GM21360 (cell line): ENCODE data around the gene PANK4.
"Not testable (repeated sequence)": the region's sequence is repeated elsewhere in the genome, so short reads cannot be mapped to it uniquely, and the experiment has no call there.

Experiments
- ATAC-seq: cut with Tn5 transposase; IDR thresholded peaks from one replicate; pipeline ENCODE4 v1.9.1; 2021; ENCODE audit warnings: mild to moderate bottlenecking, moderate library complexity; ENCODE audit not compliant: unreplicated experiment

PANK4 gene

DNA sequence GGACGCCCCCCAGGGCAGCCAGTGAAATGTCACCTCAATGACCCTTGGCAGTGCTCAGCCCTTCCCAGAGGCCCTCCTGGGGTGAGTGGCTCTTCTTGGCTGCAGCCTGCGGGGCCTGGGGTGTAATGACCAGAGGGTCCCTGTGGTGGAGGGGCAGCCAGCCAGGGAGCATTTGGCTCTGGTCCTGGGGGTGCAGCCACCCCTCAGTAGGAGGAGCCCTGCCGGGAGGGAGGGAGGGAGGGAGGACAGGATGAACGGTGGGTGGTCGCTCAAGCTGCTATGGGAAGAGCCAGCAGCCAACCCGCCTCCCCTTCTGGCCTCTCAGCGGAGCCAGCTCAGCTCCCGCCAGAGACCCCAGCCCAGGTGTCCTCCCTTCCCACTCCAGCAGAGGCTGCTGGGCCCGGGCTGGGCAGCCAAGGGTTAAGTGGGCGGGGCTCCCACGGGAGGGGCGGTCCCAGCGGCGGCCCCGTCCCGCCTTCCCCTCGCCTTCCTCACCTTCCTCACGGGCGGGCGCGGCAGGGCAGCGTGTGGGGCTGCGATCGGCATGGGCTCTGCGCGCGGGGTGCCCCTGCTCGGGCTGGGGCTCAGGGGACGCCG is 59.3 kb downstream of the PANK4 start:
- no peak for ATAC-seq

GRCh38 chr1:2466270-2466665 is 60.1 kb downstream of the PANK4 start:
- ATAC-seq, result no peak

GRCh38 chr1:2465371-2466269 is 60.8 kb downstream of the PANK4 start:
- ATAC-seq, result no peak

GRCh38 chr1:2463396-2463795 is 63.0 kb downstream of the PANK4 start:
- no peak for ATAC-seq

DNA sequence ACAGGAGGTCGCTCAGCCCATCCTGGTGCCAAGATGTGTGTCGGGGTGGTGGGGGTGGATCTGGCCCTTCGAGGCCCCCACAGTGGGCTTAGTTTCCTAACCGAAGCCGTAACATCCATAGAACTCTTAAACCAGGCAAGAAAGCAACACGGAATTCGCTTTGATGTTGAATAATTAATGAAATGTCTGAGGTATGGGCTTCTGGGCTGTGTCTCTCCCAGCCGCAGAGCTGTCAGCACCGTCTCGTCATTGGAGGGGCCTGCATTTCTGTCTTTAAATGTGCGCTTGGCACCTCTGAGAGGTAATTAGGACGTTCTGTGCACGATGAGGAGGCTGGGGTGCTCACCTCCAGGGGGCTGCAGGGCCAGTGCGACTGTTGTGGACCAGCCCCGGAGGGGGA is 63.6 kb downstream of the PANK4 start:
- no peak for ATAC-seq

DNA sequence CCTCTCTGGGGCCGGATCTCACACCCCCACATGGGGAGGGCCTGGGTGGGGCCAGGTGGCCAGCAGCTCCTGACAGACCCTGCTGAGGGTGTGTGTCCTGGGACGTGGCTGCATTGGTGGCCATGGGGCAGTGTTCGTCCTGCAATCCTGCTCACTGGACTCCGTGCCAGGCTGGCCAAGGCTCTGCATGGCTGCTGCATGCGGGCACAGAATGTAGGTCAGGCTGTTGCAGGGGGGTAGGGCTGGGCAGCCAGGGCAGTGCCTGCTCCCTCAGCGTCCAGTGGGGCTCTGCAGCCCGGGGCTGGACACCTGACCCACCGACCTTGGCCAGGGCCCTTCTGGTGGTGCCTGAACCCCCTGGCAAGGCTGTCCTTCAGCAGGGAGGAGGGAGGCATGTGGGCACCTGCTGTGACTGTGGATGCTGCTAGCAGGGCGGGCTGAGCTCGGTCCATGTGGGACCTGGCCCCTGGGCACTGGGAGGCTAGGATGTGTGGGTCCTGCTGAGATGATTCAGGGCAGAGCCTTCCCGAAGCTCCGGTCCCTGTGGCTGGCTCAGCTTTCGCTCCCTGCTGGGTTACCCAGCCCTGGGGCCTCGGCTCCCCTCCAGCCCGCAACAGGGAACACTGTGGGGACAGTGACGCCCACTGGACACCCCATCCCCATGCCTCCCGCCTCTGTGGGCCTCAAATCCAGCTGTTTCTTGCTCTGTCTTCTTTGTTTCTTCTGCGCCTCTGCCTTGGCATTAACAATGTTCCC is 65.2 kb downstream of the PANK4 start:
- ATAC-seq, result no peak

- no peak for ATAC-seq
Measured at GRCh38 chr1:2460203-2460602, 66.2 kb downstream of the PANK4 start.

- ATAC-seq, result no peak
Measured at GRCh38 chr1:2459757-2460156, 66.6 kb downstream of the PANK4 start.

- not testable (repeated sequence) for ATAC-seq
Measured at GRCh38 chr1:2459102-2459753, 67.2 kb downstream of the PANK4 start.

- no peak for ATAC-seq
Measured at GRCh38 chr1:2458687-2459086, 67.7 kb downstream of the PANK4 start.
